HepG2 (cell line): ENCODE data around the gene CCDC33.

Source experiments
- ELK4 ChIP-seq: sonication (generic); formaldehyde crosslinking; IDR thresholded peaks from 2 replicates; pipeline ENCODE4 v1.9.0; 2021; ENCODE audit warnings: missing genetic modification reagents, borderline replicate concordance
- HOXA9 ChIP-seq: sonication (generic); formaldehyde crosslinking; IDR thresholded peaks from 2 replicates; pipeline ENCODE4 v1.8.1; 2022; ENCODE audit warnings: missing genetic modification reagents, mild to moderate bottlenecking, moderate library complexity, borderline replicate concordance
- NCOR1 ChIP-seq: fragments of 200-600 bp; sonication (generic); IDR thresholded peaks from 2 replicates; pipeline ENCODE4 v1.7.0; 2017; ENCODE audit warnings: antibody characterized with exemption, low read length, borderline replicate concordance
- RBAK ChIP-seq: sonication (generic); formaldehyde crosslinking; IDR thresholded peaks from 2 replicates; pipeline ENCODE4 v1.5.1; 2020; ENCODE audit warnings: mild to moderate bottlenecking, missing genetic modification reagents
- SALL1 ChIP-seq: sonication (generic); formaldehyde crosslinking; IDR thresholded peaks from 2 replicates; pipeline ENCODE4 v1.8.0; 2022; ENCODE audit warnings: mild to moderate bottlenecking, missing genetic modification reagents
- SMYD3 ChIP-seq: sonication (generic); formaldehyde crosslinking; IDR thresholded peaks from 2 replicates; pipeline ENCODE4 v1.8.1; 2023; ENCODE audit warnings: mild to moderate bottlenecking, missing genetic modification reagents
- ZFP1 ChIP-seq: IDR thresholded peaks from 2 replicates; pipeline ENCODE4 v1.6.1; 2016
- ZNF138 ChIP-seq: sonication (generic); formaldehyde crosslinking; IDR thresholded peaks from 2 replicates; pipeline ENCODE4 v1.5.0; 2020; ENCODE audit warnings: mild to moderate bottlenecking, low read depth, missing genetic modification reagents
- ZNF24 ChIP-seq: fragments of 450-650 bp; IDR thresholded peaks from 2 replicates; pipeline ENCODE4 v1.6.1; 2017; ENCODE audit warnings: antibody characterized with exemption, mild to moderate bottlenecking
- ZNF354B ChIP-seq: sonication (generic); formaldehyde crosslinking; IDR thresholded peaks from 2 replicates; pipeline ENCODE4 v1.8.0; 2022; ENCODE audit warnings: mild to moderate bottlenecking, missing genetic modification reagents
- ZZZ3 ChIP-seq: sonication (generic); formaldehyde crosslinking; IDR thresholded peaks from 2 replicates; pipeline ENCODE4 v1.4.0; 2020; ENCODE audit warnings: missing genetic modification reagents, mild to moderate bottlenecking, borderline replicate concordance
- TF ChIP-seq, protein P1 (sequence below): sonication (generic); formaldehyde crosslinking; IDR thresholded peaks from 2 replicates; pipeline ENCODE4 v1.4.0; 2020; ENCODE audit warnings: missing genetic modification reagents, mild to moderate bottlenecking, borderline replicate concordance

GRCh38 chr15:74262151-74262550 is 26.0 kb downstream of the CCDC33 start:
- no peak for TF ChIP-seq ZFP1 (CRISPR knock-in tag)
- TF ChIP-seq SMYD3 (CRISPR knock-in tag), result no peak
- TF ChIP-seq ZNF24, result no peak
- TF ChIP-seq ZNF138 (CRISPR knock-in tag), result no peak
- no peak for TF ChIP-seq ELK4 (CRISPR knock-in tag)
- TF ChIP-seq, protein P1, sequence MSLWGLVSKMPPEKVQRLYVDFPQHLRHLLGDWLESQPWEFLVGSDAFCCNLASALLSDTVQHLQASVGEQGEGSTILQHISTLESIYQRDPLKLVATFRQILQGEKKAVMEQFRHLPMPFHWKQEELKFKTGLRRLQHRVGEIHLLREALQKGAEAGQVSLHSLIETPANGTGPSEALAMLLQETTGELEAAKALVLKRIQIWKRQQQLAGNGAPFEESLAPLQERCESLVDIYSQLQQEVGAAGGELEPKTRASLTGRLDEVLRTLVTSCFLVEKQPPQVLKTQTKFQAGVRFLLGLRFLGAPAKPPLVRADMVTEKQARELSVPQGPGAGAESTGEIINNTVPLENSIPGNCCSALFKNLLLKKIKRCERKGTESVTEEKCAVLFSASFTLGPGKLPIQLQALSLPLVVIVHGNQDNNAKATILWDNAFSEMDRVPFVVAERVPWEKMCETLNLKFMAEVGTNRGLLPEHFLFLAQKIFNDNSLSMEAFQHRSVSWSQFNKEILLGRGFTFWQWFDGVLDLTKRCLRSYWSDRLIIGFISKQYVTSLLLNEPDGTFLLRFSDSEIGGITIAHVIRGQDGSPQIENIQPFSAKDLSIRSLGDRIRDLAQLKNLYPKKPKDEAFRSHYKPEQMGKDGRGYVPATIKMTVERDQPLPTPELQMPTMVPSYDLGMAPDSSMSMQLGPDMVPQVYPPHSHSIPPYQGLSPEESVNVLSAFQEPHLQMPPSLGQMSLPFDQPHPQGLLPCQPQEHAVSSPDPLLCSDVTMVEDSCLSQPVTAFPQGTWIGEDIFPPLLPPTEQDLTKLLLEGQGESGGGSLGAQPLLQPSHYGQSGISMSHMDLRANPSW, result no peak
- no peak for TF ChIP-seq ZZZ3
- no peak for TF ChIP-seq NCOR1
- TF ChIP-seq ZNF354B (CRISPR knock-in tag), result no peak
- no peak for TF ChIP-seq RBAK (CRISPR knock-in tag)
- no peak for TF ChIP-seq HOXA9 (CRISPR knock-in tag)
- no peak for TF ChIP-seq SALL1 (CRISPR knock-in tag)
